A673 (cell line): ENCODE results near the gene APEH. TPM values are rescaled to one million over a fixed set of nuclear protein-coding genes. Genes with fewer than 3 reads are reported as not detected.

ENCODE experiments used
- BruUV-seq: library from RNA; stranded (reverse); fragments of 400-500 nt; replicated peaks from 2 replicates; lab custom pipeline; 2021; lab: Mats Ljungman, UMichigan
- CTCF ChIA-PET: fragments of 300-600 bp; sonication (Branson Sonifier 250); formaldehyde crosslinking; loops from one replicate; lab custom pipeline; 2022; ENCODE audit warnings: antibody characterized with exemption; lab: Charles Lee
- POLR2A ChIA-PET: fragments of 300-600 bp; sonication (Branson Sonifier 250); formaldehyde crosslinking; loops from one replicate; lab custom pipeline; 2022; ENCODE audit warnings: antibody characterized with exemption; ENCODE audit not compliant: low non-redundant PET; lab: Charles Lee
- DNase-seq: peaks from one replicate; pipeline ENCODE4 v3.0.0-alpha.2; 2015; ENCODE audit warnings: low spot score
- H3K27ac ChIP-seq: fragments of 200-600 bp; sonication (generic); 2 replicates; pipeline ENCODE4 v1.5.1; 2016; ENCODE audit warnings: mixed run types, low read depth, mild to moderate bottlenecking, mixed read lengths, antibody characterized with exemption, low read length; ENCODE audit not compliant: poor library complexity, severe bottlenecking
- H3K27me3 ChIP-seq: fragments of 200-600 bp; sonication (generic); replicated peaks from 2 replicates; pipeline ENCODE4 v1.6.1; 2017; ENCODE audit warnings: mixed run types, low read depth, mild to moderate bottlenecking, mixed read lengths, antibody characterized with exemption, low read length; ENCODE audit not compliant: insufficient read depth, poor library complexity
- H3K36me3 ChIP-seq: fragments of 200-600 bp; sonication (generic); 2 replicates; pipeline ENCODE4 v1.6.1; 2016; ENCODE audit warnings: mixed run types, mild to moderate bottlenecking, mixed read lengths, antibody characterized with exemption, low read length; ENCODE audit not compliant: insufficient read depth, poor library complexity, severe bottlenecking
- H3K4me1 ChIP-seq: fragments of 200-600 bp; sonication (generic); 2 replicates; pipeline ENCODE4 v1.6.1; 2017; ENCODE audit warnings: mixed run types, mild to moderate bottlenecking, mixed read lengths, antibody characterized with exemption, low read length; ENCODE audit not compliant: insufficient read depth, poor library complexity, severe bottlenecking
- H3K4me3 ChIP-seq: fragments of 200-600 bp; sonication (generic); 2 replicates; pipeline ENCODE4 v1.5.1; 2016; ENCODE audit warnings: low read depth, mixed run types, mild to moderate bottlenecking, mixed read lengths, low read length; ENCODE audit not compliant: poor library complexity, severe bottlenecking
- H3K9me3 ChIP-seq: fragments of 200-600 bp; sonication (generic); 2 replicates; pipeline ENCODE4 v1.6.1; 2016; ENCODE audit warnings: mixed run types, low read depth, mild to moderate bottlenecking, mixed read lengths, antibody characterized with exemption, low read length; ENCODE audit not compliant: poor library complexity, severe bottlenecking
- EZH2 ChIP-seq: fragments of 200-600 bp; sonication (generic); IDR thresholded peaks from 2 replicates; pipeline ENCODE4 v1.6.1; 2017; ENCODE audit warnings: borderline replicate concordance, low read depth, mild to moderate bottlenecking, mixed read lengths, antibody characterized with exemption, low read length; ENCODE audit not compliant: poor library complexity, severe bottlenecking
- intact Hi-C: fragments of 100-400 bp; cut with micrococcal nuclease; formaldehyde crosslinking; loops from one replicate; pipeline ENCODE4 v1.10.0; 2022; ENCODE audit not compliant: unreplicated experiment
- total RNA-seq: library from RNA; stranded (reverse); gene quantifications from 2 replicates; pipeline ENCODE4 v1.2.3, GENCODE V29; 2021
- TF ChIP-seq, protein P1 (sequence below): fragments of 300-800, 200-600 bp; sonication (generic); conservative IDR thresholded peaks from 2 replicates; pipeline ENCODE4 v1.5.1; 2017; ENCODE audit warnings: low read depth, mild to moderate bottlenecking, antibody characterized with exemption, low read length, moderate library complexity, mixed read lengths

APEH gene
- total RNA-seq, 1 experiment from 2014 or later: 64.9 TPM

DNA sequence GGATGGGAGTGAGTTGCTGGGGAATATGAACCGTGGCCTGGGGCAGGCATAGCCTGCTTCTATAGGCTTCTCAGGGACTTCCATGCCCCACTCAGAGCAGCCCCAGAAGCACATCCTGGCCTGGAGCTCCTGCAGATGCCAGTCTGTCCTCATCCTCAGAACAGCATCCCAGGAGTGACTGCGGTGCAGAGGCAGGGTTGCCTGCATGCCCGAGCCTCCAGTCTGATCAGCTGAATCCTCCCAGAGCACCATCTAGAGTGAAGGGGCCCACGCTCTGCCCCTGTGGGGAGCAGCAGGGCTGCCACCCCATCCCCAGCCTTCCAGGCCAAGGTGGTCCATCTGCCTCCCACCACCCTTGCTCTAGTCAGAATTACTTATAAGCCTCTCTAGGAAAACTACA lies 44.7 kb upstream of the APEH start:
- Histone ChIP-seq H3K27me3 (no peaks in the 10 kb centered on the region), H3K27ac (no peak overlapping the region), H3K4me1 (no peaks in the 10 kb centered on the region), H3K36me3 (no peaks in the 10 kb centered on the region), H3K9me3 (no peaks in the 10 kb centered on the region), H3K4me3 (no peak overlapping the region)
- DNase-seq: no peak
- CTCF ChIA-PET: no interaction called here
- POLR2A ChIA-PET: no interaction called here
- TF ChIP-seq, protein P1, sequence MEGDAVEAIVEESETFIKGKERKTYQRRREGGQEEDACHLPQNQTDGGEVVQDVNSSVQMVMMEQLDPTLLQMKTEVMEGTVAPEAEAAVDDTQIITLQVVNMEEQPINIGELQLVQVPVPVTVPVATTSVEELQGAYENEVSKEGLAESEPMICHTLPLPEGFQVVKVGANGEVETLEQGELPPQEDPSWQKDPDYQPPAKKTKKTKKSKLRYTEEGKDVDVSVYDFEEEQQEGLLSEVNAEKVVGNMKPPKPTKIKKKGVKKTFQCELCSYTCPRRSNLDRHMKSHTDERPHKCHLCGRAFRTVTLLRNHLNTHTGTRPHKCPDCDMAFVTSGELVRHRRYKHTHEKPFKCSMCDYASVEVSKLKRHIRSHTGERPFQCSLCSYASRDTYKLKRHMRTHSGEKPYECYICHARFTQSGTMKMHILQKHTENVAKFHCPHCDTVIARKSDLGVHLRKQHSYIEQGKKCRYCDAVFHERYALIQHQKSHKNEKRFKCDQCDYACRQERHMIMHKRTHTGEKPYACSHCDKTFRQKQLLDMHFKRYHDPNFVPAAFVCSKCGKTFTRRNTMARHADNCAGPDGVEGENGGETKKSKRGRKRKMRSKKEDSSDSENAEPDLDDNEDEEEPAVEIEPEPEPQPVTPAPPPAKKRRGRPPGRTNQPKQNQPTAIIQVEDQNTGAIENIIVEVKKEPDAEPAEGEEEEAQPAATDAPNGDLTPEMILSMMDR: no peak
- TF ChIP-seq EZH2: no peak
- intact Hi-C loops: no loop called here
- no TSS peak for BruUV-seq

GRCh38 chr3:49629866-49630265 lies 44.3 kb upstream of the APEH start:
- CTCF ChIA-PET: no interaction called here
- Histone ChIP-seq H3K9me3 (no peaks in the 10 kb centered on the region), H3K27ac (no peak overlapping the region), H3K36me3 (no peaks in the 10 kb centered on the region), H3K27me3 (no peaks in the 10 kb centered on the region), H3K4me3 (no peak overlapping the region), H3K4me1 (no peaks in the 10 kb centered on the region)
- intact Hi-C loops: no loop called here
- no peak for TF ChIP-seq EZH2
- TF ChIP-seq, protein P1: no peak
- DNase-seq: no peak
- POLR2A ChIA-PET: no interaction called here
- no TSS peak for BruUV-seq

DNA sequence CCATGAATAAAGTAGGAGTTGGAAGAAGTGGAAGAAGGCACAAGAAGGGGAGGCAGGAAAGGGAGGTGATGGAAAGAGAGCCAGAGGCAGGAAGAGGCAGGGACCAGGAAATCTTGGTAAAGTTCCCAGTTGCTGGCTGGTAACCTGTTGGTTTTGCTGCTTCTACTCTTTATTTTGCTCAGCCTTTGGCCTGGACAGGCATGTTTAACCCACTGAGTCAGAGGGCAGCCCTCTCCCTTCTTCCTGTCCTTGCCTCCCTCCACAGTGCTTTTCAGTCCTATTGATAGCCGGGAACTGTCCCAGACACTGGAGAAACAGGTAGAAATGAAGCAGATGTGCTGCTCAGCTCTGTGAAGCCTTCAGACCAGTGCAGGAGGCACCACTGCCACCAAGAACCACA lies 43.4 kb upstream of the APEH start:
- ChIA-PET CTCF (no interaction called here), POLR2A (no interaction called here)
- Histone ChIP-seq H3K36me3 (no peaks in the 10 kb centered on the region), H3K9me3 (no peaks in the 10 kb centered on the region), H3K4me3 (no peak overlapping the region), H3K27ac (no peak overlapping the region), H3K27me3 (no peaks in the 10 kb centered on the region), H3K4me1 (no peaks in the 10 kb centered on the region)
- BruUV-seq: no TSS peak
- DNase-seq: no peak
- TF ChIP-seq EZH2: no peak
- TF ChIP-seq, protein P1: no peak
- intact Hi-C loops: no loop called here
